B cell (primary cell): ENCODE data around the gene LBX2.

Experiments used
- EZH2 ChIP-seq: IDR thresholded peaks from 2 replicates; pipeline ENCODE4 v1.6.1; 2012; ENCODE audit warnings: borderline replicate concordance, low read depth, mild to moderate bottlenecking, moderate library complexity, low read length; ENCODE audit not compliant: insufficient read depth, poor library complexity, severe bottlenecking
- TF ChIP-seq, protein P1 (sequence below): fragments of 200-600 bp; IDR thresholded peaks from one replicate; pipeline ENCODE4 v1.8.0; 2022; ENCODE audit warnings: antibody characterized with exemption, mild to moderate bottlenecking

- TF ChIP-seq, protein P1, sequence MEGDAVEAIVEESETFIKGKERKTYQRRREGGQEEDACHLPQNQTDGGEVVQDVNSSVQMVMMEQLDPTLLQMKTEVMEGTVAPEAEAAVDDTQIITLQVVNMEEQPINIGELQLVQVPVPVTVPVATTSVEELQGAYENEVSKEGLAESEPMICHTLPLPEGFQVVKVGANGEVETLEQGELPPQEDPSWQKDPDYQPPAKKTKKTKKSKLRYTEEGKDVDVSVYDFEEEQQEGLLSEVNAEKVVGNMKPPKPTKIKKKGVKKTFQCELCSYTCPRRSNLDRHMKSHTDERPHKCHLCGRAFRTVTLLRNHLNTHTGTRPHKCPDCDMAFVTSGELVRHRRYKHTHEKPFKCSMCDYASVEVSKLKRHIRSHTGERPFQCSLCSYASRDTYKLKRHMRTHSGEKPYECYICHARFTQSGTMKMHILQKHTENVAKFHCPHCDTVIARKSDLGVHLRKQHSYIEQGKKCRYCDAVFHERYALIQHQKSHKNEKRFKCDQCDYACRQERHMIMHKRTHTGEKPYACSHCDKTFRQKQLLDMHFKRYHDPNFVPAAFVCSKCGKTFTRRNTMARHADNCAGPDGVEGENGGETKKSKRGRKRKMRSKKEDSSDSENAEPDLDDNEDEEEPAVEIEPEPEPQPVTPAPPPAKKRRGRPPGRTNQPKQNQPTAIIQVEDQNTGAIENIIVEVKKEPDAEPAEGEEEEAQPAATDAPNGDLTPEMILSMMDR, result no peak
- TF ChIP-seq EZH2, result no peak
Observed at GRCh38 chr2:74495440-74495839, 4.0 kb downstream of the LBX2 start.
